ENCODE measurements around the gene NPIPA3.
"Not testable (repeated sequence)": the region's sequence is repeated elsewhere in the genome, so short reads cannot be mapped to it uniquely, and the experiment has no call there.

The NPIPA3 gene

GRCh38 chr16:14742273-14743128, 39.3 kb downstream of the NPIPA3 start, which contains the start of gene NPIPA2:
NPIPA2 (plus strand) TSS chr16:14742533; CDS start chr16:14748066, 5,533 bp downstream.
- not testable (repeated sequence) for DNase-seq (ENCODE audit: low read depth in 2 of 2)

DNA sequence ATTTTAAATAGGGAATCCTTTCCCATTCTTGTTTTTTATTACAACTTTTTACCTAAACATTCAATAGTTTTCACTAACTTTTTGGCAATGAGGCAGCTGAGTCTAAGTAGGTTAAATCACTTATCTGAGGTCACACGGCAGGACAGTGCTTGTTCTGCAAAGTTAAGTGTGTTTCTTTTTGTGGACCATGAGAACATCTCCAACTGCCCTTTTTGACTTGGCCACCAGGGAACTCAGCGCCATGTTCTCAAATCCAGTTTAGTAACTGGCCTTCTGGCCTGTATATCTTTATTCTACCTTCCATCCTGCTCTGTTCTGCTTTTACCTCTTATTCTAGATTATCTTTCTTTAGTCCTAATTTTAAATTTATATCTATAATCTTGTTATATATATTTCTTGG, 70.4 kb downstream of the NPIPA3 start:
- not testable (repeated sequence) for DNase-seq (ENCODE audit: low read depth in 2 of 2)

DNA sequence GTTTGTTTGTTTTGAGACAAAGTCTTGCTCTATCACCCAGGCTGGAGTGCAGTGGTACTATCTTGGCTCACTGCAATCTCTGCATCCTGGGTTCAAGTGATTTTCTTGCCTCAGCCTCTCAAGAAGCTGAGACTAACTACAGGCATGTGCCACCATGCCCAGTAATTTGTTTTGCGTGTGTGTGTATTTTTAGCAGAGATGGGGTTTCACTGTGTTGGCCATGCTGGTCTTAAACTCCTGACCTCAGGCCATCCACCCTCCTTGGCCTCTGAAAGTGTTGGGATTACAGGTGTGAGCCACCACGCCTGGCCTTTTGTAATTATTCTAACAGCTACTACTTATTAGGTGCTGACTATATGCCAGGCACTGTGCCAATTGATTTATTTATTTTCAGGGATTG, 72.4 kb downstream of the NPIPA3 start:
- DNase-seq (ENCODE audit: low read depth in 2 of 2) = not testable (repeated sequence)

Data from stimulated activated CD4-positive, alpha-beta T cell treated with anti-CD3 and anti-CD28 coated beads, Interleukin-1b, Interleukin-23, amount 100 ng/mL, for 4 hours (primary cell).